NCI-H82 treated with DMSO at 0.1 percent for 48 hours (cell line): ENCODE results near the gene MPRIP.
"Not testable (repeated sequence)": the region's sequence is repeated elsewhere in the genome, so short reads cannot be mapped to it uniquely, and the experiment has no call there.

Experiments used
- DNase-seq: peaks from one replicate; lab custom pipeline; 2025; ENCODE audit not compliant: unreplicated experiment; lab: John Stamatoyannopoulos, UW

Gene MPRIP, protein sequence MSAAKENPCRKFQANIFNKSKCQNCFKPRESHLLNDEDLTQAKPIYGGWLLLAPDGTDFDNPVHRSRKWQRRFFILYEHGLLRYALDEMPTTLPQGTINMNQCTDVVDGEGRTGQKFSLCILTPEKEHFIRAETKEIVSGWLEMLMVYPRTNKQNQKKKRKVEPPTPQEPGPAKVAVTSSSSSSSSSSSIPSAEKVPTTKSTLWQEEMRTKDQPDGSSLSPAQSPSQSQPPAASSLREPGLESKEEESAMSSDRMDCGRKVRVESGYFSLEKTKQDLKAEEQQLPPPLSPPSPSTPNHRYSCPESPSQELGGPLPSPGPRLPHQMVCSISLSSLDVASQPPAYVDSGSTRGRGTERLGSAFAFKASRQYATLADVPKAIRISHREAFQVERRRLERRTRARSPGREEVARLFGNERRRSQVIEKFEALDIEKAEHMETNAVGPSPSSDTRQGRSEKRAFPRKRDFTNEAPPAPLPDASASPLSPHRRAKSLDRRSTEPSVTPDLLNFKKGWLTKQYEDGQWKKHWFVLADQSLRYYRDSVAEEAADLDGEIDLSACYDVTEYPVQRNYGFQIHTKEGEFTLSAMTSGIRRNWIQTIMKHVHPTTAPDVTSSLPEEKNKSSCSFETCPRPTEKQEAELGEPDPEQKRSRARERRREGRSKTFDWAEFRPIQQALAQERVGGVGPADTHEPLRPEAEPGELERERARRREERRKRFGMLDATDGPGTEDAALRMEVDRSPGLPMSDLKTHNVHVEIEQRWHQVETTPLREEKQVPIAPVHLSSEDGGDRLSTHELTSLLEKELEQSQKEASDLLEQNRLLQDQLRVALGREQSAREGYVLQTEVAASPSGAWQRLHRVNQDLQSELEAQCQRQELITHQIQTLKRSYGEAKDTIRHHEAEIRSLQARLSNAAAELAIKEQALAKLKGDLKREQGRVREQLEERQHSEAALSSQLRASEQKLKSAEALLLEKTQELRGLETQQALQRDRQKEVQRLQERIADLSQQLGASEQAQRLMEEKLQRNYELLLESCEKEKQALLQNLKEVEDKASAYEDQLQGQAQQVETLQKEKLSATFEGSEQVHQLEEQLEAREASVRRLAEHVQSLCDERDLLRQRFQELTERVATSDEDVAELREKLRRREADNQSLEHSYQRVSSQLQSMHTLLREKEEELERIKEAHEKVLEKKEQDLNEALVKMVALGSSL (N-terminal part only)

DNA sequence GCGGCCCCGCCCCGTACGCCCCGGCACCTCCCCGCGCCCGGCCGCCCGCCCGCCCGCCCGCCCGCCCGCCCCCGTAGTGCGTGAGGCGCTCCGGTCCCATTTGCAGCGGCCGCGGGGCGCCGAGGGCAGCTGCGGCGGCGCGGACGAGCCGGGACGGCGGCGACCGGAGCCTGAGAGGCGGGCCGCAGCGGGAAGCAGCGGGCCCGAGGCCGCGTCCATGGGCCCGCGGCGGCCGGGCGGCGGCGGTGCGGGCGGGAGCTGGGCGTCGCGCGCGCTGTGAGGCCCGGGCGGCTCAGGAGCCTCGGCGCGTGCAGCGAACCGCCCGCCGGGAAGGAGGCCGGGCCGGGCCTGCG, at the start of gene MPRIP:
MPRIP (plus strand) TSS at position 74 of the 353 bp plus-strand sequence. CDS start 392 bp downstream, outside the sequence.
- DNase-seq, result no peak

DNA sequence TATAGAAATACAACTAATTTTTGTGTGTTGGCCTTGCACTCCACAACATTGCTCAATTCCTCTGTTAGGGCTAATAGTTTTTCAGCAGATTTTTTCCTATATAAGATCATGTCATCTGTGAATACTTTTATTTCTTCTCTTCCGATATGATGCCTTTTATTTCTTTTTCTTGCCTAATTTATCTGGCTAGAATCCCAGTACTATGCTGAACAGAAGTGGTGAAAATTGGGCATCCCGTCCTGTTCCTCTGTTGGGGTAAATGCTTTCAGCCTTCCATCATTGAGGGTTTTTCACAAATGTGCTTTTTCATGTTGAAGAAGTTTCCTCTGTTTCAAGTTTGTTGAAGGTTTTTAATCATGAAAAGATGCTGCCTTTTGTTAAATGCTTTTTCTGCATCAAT, 47.6 kb upstream of the MPRIP start:
- DNase-seq, result no peak

DNA sequence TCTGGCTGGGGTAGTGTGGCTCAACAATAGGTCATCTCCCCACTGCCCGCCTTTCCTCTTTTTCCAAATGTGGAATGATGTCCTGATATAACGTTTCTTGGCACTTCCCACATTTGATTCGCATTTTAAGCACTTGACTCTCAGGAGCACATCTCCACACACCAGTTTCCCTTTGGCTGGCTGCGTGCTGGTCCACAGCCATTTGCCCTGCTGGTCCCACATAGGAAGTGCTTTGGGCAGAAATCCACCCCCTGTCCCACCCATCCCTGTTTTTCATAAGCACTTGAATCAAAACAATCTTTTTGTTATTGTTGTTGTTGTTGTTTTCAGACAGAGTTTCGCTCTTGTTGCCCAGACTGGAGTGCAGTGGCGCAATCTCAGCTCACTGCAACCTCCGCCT, 46.3 kb upstream of the MPRIP start:
- no peak for DNase-seq

DNA sequence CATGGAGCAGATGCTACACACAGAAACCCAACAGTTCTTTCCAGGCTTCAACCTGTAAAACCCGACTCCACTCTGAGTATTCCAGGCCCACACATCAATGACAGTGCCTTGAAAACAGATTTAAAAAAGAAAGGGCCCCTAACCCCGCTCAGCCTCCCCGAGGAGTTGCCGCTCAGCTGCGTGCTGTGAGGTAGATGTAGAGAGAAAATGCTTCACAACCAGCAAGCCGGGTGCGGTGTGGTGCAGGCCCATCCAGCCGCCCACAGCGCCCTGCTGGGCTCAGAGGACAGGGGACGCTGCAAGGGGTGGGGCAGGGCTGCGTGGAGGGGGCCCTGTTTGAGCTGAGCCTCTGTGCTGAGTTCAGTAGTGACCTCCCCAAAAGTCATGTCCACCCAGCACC, 45.5 kb upstream of the MPRIP start:
- DNase-seq, result not testable (repeated sequence)

DNA sequence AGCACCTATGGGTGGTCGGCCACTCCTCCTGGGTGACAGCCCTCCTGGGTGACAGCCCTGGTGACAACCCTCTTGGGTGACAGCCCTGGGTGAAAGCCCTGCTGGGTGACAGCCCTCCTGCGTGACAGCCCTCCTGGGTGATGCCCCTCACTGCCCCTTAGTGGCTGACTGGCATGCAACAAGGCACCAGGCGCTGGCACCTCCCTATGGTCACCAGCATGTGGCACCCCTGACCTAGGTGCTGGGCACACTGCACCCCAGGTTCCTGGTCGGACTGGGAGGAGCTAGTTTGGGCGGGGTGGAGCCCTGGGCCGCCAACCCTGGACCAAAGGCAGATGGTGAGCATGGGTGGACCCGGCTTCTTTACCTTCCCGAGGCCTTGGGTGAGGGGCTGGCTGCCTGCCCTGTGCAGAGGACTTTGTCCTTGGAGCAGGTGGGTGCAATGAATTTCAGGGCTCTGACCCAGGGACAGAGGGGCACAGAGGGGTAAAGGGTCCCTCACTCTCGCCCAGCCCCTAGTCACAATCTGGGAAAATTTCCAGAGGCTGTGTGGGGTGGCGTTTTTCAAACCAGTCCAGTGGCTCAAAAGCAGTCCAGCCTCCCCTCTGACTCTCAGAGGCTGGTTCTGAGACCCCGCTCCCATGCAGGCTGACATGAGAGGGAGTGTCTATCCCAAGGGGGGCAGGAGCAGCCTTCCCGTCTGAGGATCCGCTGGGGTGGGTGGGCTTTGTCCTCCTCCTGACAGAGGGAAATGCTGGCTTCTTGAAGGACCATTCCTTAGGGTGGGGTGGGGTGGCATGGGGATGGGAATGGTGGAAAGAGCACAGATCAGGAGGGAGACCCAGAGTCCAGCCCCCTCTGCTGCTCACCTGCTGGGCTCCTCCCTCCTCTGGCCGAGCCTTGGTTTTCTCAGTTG, 44.5 kb upstream of the MPRIP start:
- no peak for DNase-seq

DNA sequence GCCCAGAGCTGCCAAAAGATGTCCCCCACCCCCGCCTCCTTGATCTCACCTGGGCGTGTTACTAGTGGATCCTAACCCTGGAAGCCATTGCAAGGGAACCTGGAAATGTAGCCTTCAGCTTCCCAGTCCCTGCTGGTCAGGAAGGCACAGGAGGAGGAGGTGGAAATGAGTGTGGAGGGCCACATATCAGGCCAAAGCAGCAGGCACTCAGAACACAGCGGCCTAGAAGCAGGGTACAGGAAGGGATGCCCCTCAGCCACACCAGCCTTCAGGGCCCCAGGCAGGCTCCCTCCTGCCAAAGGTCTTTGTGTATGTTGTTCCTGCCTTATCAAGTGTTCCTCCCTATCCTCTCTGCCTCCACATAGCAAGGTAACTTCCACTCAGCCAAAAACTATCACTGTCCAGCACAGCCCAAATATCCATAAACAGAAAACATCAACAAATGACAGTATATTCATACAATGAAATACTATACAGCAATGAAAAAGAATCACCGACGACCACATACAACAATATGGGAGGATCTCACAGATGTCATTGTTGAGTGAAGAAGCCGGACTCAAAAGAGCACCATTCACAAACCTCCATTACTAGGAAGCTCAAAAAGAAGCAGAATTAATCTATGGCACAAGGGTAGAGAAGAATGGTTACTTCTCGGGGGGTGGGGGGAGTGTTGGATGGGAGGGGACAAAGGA, 42.2 kb upstream of the MPRIP start:
- DNase-seq, result no peak

DNA sequence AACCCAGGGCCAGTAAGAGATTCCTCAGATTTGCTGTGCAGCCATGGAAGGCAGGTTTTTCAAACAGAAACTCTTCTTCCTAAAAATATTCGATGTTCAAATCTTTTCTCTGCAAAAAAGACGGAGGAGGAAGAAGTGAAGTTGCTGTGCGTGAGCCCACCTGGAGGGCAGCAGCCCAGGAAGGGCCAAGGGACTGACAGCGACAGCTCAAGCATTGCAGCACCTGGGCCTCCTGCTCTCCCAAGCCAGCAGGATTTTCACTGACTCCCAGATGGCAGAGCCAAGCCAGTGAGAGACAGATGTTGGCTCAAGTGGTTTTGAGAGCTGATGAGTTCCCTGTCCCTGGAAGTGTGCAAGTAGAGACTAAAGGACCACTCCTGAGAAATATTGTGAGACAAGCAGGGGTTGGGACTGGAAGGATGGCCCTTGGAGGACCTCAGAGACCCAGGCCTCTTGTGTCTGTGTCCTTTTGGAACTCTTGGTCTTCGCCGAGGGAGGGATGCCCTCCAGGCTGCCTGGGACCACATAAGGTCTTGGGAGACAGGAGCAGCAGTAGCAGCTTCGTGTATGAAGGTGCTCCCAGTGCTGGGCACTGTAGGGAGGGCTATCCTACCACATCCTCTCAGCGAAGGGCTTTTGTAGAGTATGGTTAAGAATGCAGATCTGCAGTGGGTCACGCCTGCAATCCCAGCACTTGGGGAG, 41.0 kb upstream of the MPRIP start:
- no peak for DNase-seq

DNA sequence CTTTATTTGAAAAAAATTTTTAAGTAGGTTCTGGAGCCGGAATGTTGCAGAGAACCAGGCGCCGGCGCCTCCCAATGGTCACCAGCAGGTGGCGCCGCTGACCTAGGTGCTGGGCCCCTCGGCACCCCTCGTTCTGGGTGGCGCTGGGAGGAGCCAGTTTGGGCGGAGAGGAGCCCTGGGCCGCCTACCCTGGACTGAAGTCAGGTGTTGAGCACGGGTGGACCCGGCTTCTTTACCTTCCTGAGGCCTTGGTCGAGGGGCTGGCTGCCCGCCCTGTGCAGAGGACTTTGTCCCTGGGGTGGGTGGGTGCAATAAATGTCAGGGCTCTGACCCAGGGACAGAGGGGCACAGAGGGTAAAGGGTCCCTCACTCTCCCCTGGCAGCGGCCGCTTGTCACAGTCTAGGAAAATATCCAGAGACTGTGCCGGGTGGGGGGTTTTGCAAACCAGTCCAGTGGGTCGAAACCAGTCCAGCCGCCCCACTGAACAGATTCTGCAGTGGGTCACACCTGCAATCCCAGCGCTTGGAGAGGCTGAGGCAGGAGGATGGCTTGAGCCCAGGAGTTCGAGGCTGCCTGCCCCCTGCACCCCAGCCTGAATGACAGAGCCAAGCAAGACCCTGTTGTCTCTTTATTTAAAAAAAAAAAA, 40.3 kb upstream of the MPRIP start:
- DNase-seq, result peak; percentile 39

DNA sequence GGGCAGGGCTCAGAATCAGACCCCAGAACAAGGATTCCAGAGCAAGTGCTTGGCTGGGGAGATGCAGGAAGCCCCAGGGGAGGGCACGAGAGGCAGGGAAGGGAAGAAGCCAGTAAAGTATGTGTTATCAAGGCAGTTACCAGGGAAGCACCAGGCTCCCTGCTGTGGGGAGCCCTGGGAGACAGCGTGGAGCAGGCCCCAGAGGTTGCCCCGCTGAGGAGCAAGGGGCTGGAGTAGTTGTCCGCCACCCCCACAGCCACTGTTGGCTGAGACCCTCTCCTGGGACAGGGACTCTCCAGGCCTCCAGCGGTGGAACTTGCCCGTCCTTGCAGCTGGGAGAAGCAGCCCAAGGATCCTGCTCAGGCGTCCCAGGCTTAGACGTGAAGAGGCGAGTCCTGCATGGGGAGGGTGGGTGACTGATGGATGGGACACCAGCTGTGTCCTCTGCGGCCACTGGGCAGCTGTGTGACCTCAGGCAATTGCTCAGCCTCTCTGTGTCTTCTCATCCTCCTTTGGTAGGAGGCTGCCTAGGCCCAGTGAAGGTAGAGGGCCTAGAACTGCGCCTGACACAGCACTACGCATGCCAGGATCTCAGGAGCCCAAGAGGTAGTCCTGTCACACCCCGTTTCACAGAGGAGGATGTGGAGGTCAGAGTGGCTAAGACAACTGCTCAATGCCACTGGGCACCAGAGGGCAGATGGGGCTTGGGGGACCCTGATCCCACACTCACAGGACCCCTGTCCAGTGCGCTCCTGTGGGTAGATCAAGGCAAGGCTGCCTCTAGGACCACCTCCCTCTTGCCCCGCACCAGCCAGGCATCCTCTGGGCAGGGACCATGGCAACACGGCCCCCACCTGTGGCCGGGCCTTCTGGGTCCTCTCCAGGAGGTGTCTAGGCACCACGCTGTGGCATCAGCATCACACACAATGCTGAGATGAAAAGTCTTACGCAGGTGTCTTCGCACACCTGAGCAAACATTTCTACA, 39.2 kb upstream of the MPRIP start:
- DNase-seq, result not testable (repeated sequence)

DNA sequence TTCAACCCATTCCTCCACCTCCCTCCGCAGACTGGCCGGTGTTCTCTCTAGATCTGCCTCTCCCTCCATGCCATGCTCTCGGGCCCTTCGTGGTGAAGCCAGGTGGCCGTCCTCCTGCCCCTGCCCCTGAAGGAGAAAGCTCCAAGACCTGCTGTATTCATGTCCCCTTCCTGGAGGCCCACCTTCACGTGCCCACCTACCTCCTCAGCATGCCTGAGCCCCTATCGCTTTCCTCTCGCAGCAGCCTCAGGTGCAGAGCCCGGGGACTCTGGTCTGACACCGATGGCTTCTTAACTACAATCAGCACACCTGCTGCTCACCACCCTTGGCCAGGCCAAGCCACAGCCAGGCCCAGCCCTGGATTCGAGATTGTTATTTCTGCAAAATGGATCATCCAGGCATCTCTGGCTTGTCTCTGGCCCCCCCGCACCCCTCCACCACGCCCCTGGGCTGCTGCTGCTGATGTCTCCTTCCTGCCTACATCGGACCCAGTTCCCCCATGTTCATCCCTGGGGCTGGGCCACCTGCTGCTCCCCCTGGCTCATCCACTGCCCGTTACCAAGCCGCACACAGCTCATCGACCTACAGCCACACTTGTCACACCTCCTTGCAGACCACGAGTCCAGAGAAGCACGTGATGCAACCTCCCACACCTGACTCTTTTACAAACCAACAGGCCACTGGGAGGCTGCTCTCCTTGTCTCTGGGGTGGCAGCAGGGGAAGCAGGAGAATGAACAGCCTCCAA, 37.8 kb upstream of the MPRIP start:
- no peak for DNase-seq

DNA sequence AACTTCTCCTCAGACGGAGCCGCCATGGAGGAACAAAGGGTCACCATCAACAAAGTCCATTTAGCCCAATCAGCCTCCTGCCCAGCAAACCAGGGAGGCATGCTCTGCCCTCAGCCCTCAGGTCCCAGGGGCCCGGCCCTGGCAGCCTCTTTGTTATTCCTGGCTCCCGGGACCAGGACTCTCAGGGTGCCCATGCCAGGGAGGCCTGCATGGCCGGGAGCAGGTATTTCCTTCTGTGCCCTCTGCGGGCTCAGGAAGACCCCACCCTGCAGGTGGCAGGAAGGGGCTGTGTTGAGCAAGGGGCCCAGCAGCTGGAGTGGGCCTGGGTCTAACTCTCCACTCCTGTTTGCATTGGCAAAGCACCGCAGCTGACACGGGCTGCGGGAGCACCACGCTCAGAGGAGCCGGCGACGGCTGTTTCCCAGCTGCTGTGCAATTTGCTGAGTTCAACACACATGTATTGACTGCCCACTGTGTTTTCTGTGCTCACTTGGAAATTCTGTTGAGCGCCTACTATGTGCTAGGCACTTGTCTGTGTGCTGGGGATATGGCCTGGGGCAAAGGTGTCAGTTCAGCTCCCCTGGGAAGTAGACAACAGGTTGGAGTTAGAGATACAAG, 37.2 kb upstream of the MPRIP start:
- DNase-seq, result not testable (repeated sequence)

DNA sequence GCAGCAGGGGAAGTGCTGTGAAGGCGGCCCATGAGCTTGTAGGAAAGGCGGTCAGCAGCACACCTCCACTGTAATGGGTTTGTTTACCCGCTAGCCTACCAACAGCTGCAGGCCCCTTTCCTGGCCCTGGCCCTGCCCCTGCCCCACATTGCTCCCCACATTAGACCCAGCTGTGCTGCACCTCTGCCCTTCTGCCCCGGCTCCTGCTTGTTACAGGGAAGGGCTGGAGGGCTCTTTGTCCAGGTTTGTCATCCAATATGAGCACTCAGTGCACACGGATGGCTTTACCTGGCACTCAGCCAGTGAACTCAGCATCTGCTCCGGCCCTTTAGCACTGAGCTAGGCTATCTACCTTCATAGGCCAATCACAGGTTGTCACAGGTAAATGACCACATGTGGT, 34.4 kb upstream of the MPRIP start:
- not testable (repeated sequence) for DNase-seq

DNA sequence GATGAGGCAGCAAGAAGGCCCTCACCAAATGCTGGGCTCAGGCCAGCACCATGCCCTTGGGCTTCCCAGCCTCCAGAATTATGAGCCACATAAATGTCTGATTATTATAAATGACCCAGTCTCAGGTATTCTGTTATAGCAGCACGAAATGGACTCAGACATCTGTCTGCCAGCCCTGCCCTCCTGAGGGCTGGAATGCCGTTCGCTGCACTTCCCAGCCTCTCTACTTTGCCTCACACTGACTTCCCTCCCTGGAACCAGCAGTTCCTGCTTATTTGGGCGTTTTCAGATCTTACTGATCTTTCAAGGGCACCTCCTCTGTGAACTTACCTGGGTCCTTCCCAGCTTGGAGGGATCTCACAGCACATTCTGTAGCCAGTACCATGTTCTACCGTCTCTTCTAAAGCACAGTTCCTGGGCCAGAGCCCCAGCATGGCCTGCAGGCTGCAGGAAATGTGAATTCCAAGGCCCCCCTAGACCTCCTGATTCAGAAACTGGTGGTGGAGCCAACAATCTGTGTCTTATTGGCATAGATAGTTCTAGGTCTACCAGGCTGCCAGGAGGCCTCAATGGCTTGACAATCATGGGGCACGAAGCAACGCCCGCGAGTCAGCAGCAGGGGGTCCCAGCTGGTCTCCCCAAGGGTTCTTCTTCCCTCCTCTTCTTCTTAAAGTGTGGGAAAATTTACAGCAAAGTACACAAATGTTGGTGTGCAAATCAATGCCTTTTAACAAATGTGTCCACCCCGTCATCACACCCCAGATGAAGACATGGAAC, 33.4 kb upstream of the MPRIP start:
- not testable (repeated sequence) for DNase-seq

DNA sequence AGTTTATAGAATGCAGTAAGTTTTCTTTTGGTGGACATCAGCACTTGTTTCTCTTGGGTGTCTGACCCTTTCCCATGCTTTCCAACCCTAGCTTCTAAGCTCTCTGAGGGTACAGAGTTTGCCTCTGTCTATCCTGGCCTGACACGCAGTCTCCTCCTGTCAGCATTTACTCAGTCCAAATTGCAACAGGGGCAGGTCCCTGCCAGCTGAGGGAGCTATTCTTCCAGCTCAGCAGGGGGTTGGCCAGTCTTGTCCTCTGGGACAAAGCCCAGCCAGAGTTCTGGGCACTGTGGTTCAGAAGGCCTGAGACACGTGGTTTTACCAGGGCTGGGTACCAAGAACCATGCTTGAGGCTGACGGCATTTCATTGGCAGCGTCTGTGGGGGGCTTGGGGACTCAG, 32.3 kb upstream of the MPRIP start:
- not testable (repeated sequence) for DNase-seq

DNA sequence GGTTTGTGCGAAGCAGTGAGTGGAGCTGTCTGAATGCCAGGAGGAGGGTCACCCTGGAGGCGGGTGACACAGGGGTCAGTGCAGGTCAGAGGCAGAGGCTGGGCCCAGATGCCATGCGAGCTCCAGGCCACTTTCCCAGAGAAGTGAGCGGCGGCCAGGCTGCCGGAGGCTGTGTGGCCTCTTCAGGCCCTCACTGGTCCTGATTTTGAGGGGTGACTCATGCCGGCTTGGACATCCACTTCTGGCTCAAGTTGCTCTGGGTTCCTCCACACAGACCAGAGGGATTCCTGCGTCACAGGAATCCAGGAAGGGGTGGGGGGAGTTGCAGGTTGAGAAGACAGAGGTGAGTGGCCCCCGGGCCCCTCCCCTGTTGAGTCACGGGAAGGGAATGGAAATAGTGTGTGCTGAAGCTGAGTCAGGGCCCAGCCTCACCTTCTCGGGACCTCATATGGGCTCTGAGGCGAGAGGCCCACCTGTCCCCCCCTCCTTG, 31.7 kb upstream of the MPRIP start:
- not testable (repeated sequence) for DNase-seq
